GM10248 (cell line): ENCODE results near the gene ACD.

Experiments used
- CTCF ChIA-PET: fragments of 300-600 bp; sonication (Branson Sonifier 250); formaldehyde crosslinking; extraction: SDS; loops from one replicate; lab custom pipeline; 2021; ENCODE audit warnings: antibody characterized with exemption; lab: Yijun Ruan, JAX
- POLR2A ChIA-PET: fragments of 350-650 bp; sonication (Branson Sonifier 250); formaldehyde crosslinking; extraction: SDS; loops from one replicate; lab custom pipeline; 2020; ENCODE audit warnings: antibody characterized with exemption; lab: Yijun Ruan, JAX
- DNase-seq: peaks from one replicate; pipeline ENCODE4 v3.0.0; 2012; ENCODE audit errors: extremely low spot score
- TF ChIP-seq, protein P1 (sequence below): IDR thresholded peaks from 2 replicates; pipeline ENCODE4 v1.5.1; 2012; ENCODE audit warnings: mild to moderate bottlenecking, low read depth; ENCODE audit errors: extremely low read depth, missing control alignments, control extremely low read depth

The ACD gene

DNA sequence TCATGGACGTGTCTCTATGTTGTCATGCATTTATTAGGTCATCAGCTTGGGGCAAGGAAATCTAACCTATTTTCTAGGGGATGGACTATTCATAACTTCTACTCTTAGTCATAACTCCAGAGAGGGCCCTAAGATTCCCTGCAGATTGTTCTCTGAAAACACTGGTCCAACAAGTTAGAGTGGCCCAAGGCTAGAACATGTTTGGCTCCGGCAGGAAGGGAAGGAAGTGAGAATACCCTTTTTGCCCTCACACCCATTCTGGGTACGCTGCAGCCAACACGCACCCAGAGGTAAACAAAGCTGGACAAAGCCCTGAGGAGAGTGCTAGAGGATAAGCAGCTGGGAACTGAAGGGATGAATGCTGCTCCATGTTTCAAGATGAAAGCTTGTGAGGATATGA is 16.5 kb upstream of the ACD start:
- ChIA-PET POLR2A (no interaction called here), CTCF (interaction anchor here (1.0 to 2.3 kb wide), 5 partner anchors 8 to 251 kb away, joined by 3 to 10 read pairs (median 5); no protein-coding TSS in a partner anchor)
- TF ChIP-seq, protein P1, sequence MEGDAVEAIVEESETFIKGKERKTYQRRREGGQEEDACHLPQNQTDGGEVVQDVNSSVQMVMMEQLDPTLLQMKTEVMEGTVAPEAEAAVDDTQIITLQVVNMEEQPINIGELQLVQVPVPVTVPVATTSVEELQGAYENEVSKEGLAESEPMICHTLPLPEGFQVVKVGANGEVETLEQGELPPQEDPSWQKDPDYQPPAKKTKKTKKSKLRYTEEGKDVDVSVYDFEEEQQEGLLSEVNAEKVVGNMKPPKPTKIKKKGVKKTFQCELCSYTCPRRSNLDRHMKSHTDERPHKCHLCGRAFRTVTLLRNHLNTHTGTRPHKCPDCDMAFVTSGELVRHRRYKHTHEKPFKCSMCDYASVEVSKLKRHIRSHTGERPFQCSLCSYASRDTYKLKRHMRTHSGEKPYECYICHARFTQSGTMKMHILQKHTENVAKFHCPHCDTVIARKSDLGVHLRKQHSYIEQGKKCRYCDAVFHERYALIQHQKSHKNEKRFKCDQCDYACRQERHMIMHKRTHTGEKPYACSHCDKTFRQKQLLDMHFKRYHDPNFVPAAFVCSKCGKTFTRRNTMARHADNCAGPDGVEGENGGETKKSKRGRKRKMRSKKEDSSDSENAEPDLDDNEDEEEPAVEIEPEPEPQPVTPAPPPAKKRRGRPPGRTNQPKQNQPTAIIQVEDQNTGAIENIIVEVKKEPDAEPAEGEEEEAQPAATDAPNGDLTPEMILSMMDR = no peak

DNA sequence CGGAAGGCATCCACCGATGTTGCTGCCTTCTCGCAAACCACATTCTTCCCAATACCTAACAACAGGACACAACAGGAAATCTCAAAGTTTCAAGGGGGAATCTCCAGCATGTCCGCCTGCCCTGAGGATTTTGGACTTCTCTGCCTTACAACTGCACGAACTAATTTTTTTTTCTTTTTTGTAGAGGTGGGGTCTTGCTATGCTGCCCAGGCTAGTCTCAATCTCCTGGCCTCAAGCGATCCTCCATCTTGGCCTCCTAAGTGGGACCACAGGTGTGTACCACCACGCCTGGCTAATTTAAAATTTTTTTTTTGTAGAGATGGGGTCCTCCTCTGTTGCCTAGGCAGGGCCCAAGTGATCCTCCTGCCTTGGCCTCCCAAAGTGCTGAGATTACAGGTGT is 15.9 kb upstream of the ACD start:
- POLR2A ChIA-PET = no interaction called here
- CTCF ChIA-PET = interaction anchor here (1.0 to 2.3 kb wide), 4 partner anchors 8 to 155 kb away, joined by 3 to 10 read pairs (median 5); no protein-coding TSS in a partner anchor
- DNase-seq = no peak
- TF ChIP-seq, protein P1 = no peak

More for the DNA sequence above, 16.5 kb upstream of the ACD start:
- DNase-seq = no peak

DNA sequence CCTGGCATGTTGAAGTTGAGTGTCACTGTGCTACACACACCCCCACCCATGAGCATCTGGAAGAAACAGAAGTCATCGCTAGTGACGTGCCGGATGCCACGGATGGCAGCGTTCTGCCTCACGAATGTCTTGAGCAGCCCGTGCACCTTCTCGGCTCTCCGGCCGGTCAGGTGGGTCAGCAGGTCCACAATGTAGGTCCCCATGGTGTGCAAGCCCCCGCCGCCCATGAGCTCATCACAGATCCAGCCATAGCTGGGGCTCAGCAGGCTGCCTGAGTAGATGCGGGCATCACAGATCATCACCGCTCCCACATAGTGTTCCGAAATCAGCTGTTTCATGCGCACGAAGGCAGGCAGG is 15.5 kb upstream of the ACD start:
- ChIA-PET CTCF (interaction anchor here (2.3 kb wide), 1 partner anchor 154 kb away, joined by 10 read pairs; no protein-coding TSS in a partner anchor), POLR2A (no interaction called here)
- TF ChIP-seq, protein P1 = no peak
- no peak for DNase-seq

DNA sequence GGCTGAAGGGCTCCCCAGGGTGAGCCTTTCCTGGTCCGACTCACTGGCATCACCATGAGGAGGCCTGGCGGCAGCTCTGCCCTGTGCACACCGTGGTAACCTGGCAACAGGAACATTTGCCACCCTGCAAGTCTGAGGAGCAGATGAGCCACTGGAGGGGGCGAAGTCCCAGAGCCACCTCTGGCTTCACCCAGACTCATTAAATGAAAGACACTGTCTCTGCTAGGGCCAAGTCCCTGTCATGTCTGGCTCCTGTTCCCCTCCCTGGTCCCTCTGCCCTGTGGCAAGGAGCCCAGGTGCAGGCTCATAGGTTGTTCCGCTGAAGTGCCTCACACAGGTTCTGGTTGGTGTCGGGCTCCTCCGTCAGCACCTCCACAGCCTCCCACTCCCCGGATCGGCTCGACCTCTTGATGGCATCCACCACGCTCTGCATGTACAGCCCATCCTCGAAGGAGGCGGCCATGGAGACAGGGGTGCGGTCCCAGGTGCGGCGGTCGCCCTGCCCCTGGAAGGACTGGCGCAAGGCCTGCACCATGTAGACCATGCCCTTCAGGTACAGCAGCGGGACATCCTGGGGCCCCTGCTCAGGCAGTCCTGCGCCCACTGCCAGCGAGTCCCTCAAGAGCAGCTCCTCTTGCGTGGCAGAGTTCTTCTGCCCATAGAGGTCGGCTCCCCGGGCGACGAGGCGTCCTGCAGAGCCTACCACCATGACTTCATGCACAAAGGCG is 15.0 kb upstream of the ACD start:
- TF ChIP-seq, protein P1 = no peak
- no peak for DNase-seq
- POLR2A ChIA-PET = no interaction called here
- CTCF ChIA-PET = interaction anchor here (1.1 to 3.8 kb wide), 3 partner anchors 12 to 154 kb away, joined by 4 to 14 read pairs (median 10); no protein-coding TSS in a partner anchor

DNA sequence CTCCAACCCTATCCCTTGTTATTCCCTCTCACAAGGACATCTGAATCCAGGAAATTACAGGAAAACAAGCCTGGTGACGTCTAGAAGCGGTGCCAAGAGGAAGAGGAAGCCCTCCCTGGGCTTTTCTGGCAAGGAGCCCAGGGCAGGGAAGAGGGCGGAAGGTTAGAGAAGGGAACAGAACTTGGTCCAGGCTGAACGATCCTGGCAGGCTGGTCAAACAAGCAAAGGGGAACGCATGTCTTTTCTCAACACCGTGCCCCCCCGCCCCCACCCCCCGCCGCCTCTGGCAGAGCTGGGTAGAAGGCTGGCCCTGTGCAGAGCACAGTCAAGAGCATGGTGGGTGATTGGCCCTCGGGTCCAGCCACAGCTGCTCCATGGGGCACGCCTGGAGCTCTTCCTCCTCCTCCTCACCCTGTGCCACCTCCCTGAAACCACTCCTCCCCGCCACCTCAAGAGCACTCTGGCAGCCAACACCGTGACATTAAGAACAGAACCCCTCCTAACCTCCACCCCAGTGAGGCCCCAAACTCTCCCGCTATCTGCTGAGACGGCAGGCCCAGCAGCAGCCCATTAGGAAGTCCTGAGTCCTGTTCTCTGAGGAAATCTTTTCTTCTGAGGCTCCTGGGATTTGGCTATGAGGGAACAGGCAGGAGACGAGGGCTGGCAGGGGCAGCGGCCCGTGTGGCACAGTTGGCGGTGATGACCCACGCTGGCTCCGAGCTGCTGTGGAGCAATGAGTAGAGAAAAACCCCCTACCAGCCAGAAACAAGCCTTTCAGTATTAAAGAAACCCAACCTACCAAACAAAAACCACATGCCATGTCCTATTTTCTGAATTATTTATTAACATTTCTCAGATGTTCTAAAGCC is 13.9 kb upstream of the ACD start:
- TF ChIP-seq, protein P1 = no peak
- ChIA-PET POLR2A (interaction anchor here (0.5 kb wide), 1 partner anchor 128 kb away, joined by 3 read pairs; no protein-coding TSS in a partner anchor), CTCF (interaction anchor here (0.8 to 18.5 kb wide), 24 partner anchors 9 to 361 kb away, joined by 3 to 357 read pairs (median 8); partner anchors contain the start of genes ACD, CTRL, PARD6A and PSMB10)
- DNase-seq = no peak
